ENCODE data around the gene STYX.
A peak's percentile ranks its signal among the peaks of the same experiment; 100 is the strongest.

Gene STYX

GRCh38 chr14:52797653-52798052 is 67.7 kb downstream of the STYX start:
- no peak for DNase-seq (ENCODE audit: low read depth)
- TF ChIP-seq CTCF (conservative IDR thresholded peaks at IDR 0.05; ENCODE audit: control insufficient read depth, insufficient read depth, low read depth, low read length): no peak
- H3K4me3 ChIP-seq (ENCODE audit: control insufficient read depth, low read depth, low read length): no peak overlapping the region

DNA sequence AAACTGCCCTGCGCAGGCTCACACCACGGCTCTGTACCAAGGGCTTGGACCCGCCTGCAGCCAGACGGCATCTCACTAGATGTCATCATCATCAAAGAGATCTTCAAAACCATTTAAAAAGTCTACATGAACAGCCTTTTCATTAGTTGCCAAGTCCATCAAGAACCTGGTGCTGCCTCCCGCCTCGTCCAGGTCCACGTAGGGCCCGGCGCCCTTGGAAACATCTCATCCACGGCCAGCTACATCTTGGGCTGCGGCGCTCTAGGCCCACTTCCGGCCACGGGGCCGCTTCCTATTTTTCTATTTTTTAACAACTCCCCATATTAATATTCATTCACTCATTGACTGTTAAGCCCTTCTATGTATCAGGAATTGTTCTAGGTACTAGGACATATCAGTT is 68.9 kb downstream of the STYX start:
- TF ChIP-seq CTCF (conservative IDR thresholded peaks at IDR 0.05; ENCODE audit: control insufficient read depth, insufficient read depth, low read depth, low read length): no peak
- no peak overlapping the region for H3K4me3 ChIP-seq (ENCODE audit: control insufficient read depth, low read depth, low read length)
- no peak for DNase-seq (ENCODE audit: low read depth)

GRCh38 chr14:52801014-52801712 is 71.2 kb downstream of the STYX start:
- H3K4me3 ChIP-seq (ENCODE audit: control insufficient read depth, low read depth, low read length): no peak overlapping the region
- no peak for TF ChIP-seq CTCF (conservative IDR thresholded peaks at IDR 0.05; ENCODE audit: control insufficient read depth, insufficient read depth, low read depth, low read length)
- DNase-seq (ENCODE audit: low read depth): peak; percentile 96

- DNase-seq (ENCODE audit: low read depth): peak; percentile 97
- TF ChIP-seq CTCF (conservative IDR thresholded peaks at IDR 0.05; ENCODE audit: control insufficient read depth, insufficient read depth, low read depth, low read length): no peak
- H3K4me3 ChIP-seq (ENCODE audit: control insufficient read depth, low read depth, low read length): no peak overlapping the region
These were observed 72.6 kb downstream of the STYX start for GRCh38 chr14:52802597-52802996.

DNA sequence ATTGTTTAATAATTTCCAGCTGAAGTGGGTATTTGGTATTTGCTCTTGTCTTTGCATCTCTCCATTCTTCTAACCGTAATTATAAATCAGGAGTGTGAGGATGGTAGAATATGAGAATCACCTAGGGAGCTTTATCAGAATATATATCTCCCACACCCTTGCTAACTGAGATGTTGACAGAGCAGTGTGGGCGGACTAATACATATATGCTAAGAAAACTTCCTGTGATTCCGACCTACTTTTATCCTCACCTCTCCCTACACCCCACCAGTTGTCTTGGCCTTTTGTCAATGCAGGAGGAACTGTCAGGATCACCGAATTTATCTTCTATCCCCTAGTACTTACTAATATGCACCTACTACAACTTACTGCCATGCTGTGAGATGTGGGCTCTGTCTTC is 76.1 kb downstream of the STYX start:
- H3K4me3 ChIP-seq (ENCODE audit: control insufficient read depth, low read depth, low read length): no peak overlapping the region
- no peak for TF ChIP-seq CTCF (conservative IDR thresholded peaks at IDR 0.05; ENCODE audit: control insufficient read depth, insufficient read depth, low read depth, low read length)
- DNase-seq (ENCODE audit: low read depth): no peak

GRCh38 chr14:52808101-52808500 is 78.1 kb downstream of the STYX start:
- no peak for TF ChIP-seq CTCF (conservative IDR thresholded peaks at IDR 0.05; ENCODE audit: control insufficient read depth, insufficient read depth, low read depth, low read length)
- H3K4me3 ChIP-seq (ENCODE audit: control insufficient read depth, low read depth, low read length): no peak overlapping the region
- DNase-seq (ENCODE audit: low read depth): no peak

Measured in fibroblast of mammary gland (primary cell).